Kidney epithelial cell (primary cell): Measurements from ENCODE around the gene TMEM44. TPM values are rescaled to one million over a fixed set of nuclear protein-coding genes. Genes with fewer than 3 reads are reported as not detected.
"Not testable (repeated sequence)": the region's sequence is repeated elsewhere in the genome, so short reads cannot be mapped to it uniquely, and the experiment has no call there.

ENCODE experiments used
- DNase-seq: peaks from one replicate; pipeline ENCODE4 v3.0.0-alpha.2; 2010; ENCODE audit warnings: low read depth
- H3K27me3 ChIP-seq: 2 replicates; pipeline ENCODE4 v1.6.0; 2011; ENCODE audit warnings: low read length; ENCODE audit not compliant: control insufficient read depth, insufficient read depth
- H3K36me3 ChIP-seq: 2 replicates; pipeline ENCODE4 v1.5.1; 2011; ENCODE audit warnings: low read length; ENCODE audit not compliant: control insufficient read depth, insufficient read depth
- H3K4me3 ChIP-seq: 2 replicates; pipeline ENCODE4 v1.5.1; 2011; ENCODE audit warnings: low read depth, mild to moderate bottlenecking, control low read depth, low read length
- CTCF ChIP-seq: IDR thresholded peaks from 2 replicates; pipeline ENCODE4 v1.5.1; 2011; ENCODE audit warnings: mild to moderate bottlenecking, moderate library complexity, low read length, control low read depth, inconsistent platforms; ENCODE audit not compliant: insufficient read depth, poor library complexity, severe bottlenecking
- total RNA-seq: library from RNA; depleted of rRNA; stranded (reverse); fragments of >200 nt; gene quantifications from 2 replicates; pipeline ENCODE4 v1.2.3, GENCODE V29; 2015

TMEM44 gene
- total RNA-seq, 1 donor from 2014 or later: 16.2 TPM

- H3K4me3 ChIP-seq: no peak overlapping the region
- TF ChIP-seq CTCF: no peak
- no peaks in the 10 kb centered on the region for H3K36me3 ChIP-seq
- DNase-seq: no peak
- H3K27me3 ChIP-seq: no peaks in the 10 kb centered on the region
Measured at GRCh38 chr3:194606163-194606562, 27.1 kb downstream of the TMEM44 start.

- DNase-seq, H3K36me3 ChIP-seq, H3K4me3 ChIP-seq, H3K27me3 ChIP-seq: not testable (repeated sequence)
Measured at GRCh38 chr3:194605314-194605713, 27.9 kb downstream of the TMEM44 start.

- no peak for DNase-seq
- H3K27me3 ChIP-seq: no peaks in the 10 kb centered on the region
- H3K36me3 ChIP-seq: no peaks in the 10 kb centered on the region
- peak; percentile 43 for TF ChIP-seq CTCF
- H3K4me3 ChIP-seq: no peak overlapping the region
Measured at GRCh38 chr3:194604837-194605236, 28.4 kb downstream of the TMEM44 start.

- Histone ChIP-seq H3K36me3 (no peaks in the 10 kb centered on the region), H3K4me3 (no peak overlapping the region), H3K27me3 (no peaks in the 10 kb centered on the region)
- DNase-seq: no peak
- TF ChIP-seq CTCF: no peak
Measured at GRCh38 chr3:194604126-194604525, 29.1 kb downstream of the TMEM44 start.

GRCh38 chr3:194602669-194603171 lies 30.5 kb downstream of the TMEM44 start:
- no peaks in the 10 kb centered on the region for H3K27me3 ChIP-seq
- TF ChIP-seq CTCF: no peak
- no peak for DNase-seq
- H3K4me3 ChIP-seq: no peak overlapping the region
- H3K36me3 ChIP-seq: no peaks in the 10 kb centered on the region

- TF ChIP-seq CTCF: no peak
- DNase-seq: peak; percentile 82
Measured at GRCh38 chr3:194598771-194599557, 34.3 kb downstream of the TMEM44 start.

More at GRCh38 chr3:194598771-194599557, 34.3 kb downstream of the TMEM44 start:
- no peak overlapping the region for H3K4me3 ChIP-seq
- H3K27me3 ChIP-seq: no peaks in the 10 kb centered on the region
- no peaks in the 10 kb centered on the region for H3K36me3 ChIP-seq
